Natural killer cell (primary cell): ENCODE measurements around the gene GPR63. TPM values are rescaled to one million over a fixed set of nuclear protein-coding genes. Genes with fewer than 3 reads are reported as not detected.
A peak's percentile ranks its signal among the peaks of the same experiment; 100 is the strongest.

Experiments
- ATAC-seq, 3 donors: fragments of 150-1000 bp in 2 of 3; fragments of 200-7000 bp in 1 of 3; cut with Tn5 transposase; 1 replicate in 1 of 3; 2 replicates in 2 of 3; pipeline ENCODE4 v1.10.0; 2021; ENCODE audit warnings: mild to moderate bottlenecking in 2 of 3, moderate library complexity in 2 of 3
- DNase-seq, 2 donors: peaks; one replicate each; pipeline versions ENCODE4 v3.0.0 to v3.0.0-alpha.2; 2013 to 2021; ENCODE audit warnings: mixed read lengths in 1 of 2
- H3K27ac ChIP-seq: one replicate; pipeline ENCODE4 v1.5.1; 2013; ENCODE audit warnings: mild to moderate bottlenecking, low read length
- H3K27me3 ChIP-seq: one replicate; pipeline ENCODE4 v1.6.1; 2013; ENCODE audit warnings: low read length; ENCODE audit not compliant: control insufficient read depth, insufficient read depth
- H3K36me3 ChIP-seq: one replicate; pipeline ENCODE4 v1.6.1; 2013; ENCODE audit warnings: low read length; ENCODE audit not compliant: control insufficient read depth, insufficient read depth
- H3K4me1 ChIP-seq: one replicate; pipeline ENCODE4 v1.6.1; 2013; ENCODE audit warnings: low read length; ENCODE audit not compliant: control insufficient read depth, insufficient read depth
- H3K4me3 ChIP-seq: one replicate; pipeline ENCODE4 v1.5.1; 2013; ENCODE audit warnings: low read length
- H3K9me3 ChIP-seq: one replicate; pipeline ENCODE4 v1.6.1; 2013; ENCODE audit warnings: low read length; ENCODE audit not compliant: control insufficient read depth, insufficient read depth
- H3K27ac Mint-ChIP-seq, 2 donors: one replicate each; pipeline ENCODE4 v1.8.0; 2022; ENCODE audit warnings: mild to moderate bottlenecking in 2 of 2, mixed read lengths in 2 of 2, moderate library complexity in 1 of 2
- H3K27me3 Mint-ChIP-seq, 2 donors: one replicate each; pipeline ENCODE4 v1.8.0; 2022; ENCODE audit warnings: low read depth in 2 of 2, mixed read lengths in 2 of 2
- H3K36me3 Mint-ChIP-seq: one replicate; pipeline ENCODE4 v1.8.0; 2022; ENCODE audit warnings: mixed read lengths
- H3K4me1 Mint-ChIP-seq, 2 donors: one replicate each; pipeline ENCODE4 v1.8.0; 2022; ENCODE audit warnings: mixed read lengths in 2 of 2
- H3K4me3 Mint-ChIP-seq: one replicate; pipeline ENCODE4 v1.8.0; 2022; ENCODE audit warnings: mild to moderate bottlenecking, moderate library complexity, mixed read lengths
- H3K9me3 Mint-ChIP-seq, 2 donors: one replicate each; pipeline ENCODE4 v1.8.0; 2022; ENCODE audit warnings: mixed read lengths in 2 of 2
- CTCF ChIP-seq: fragments of 200-600 bp; IDR thresholded peaks from one replicate; pipeline ENCODE4 v1.8.0; 2022; ENCODE audit warnings: antibody characterized with exemption
- WGBS: methylation state at CpG from one replicate; pipeline ENCODE4 v1.1.7; 2013; ENCODE audit warnings: missing lambda C conversion rate; ENCODE audit not compliant: insufficient coverage; 5-methylcytosine and 5-hydroxymethylcytosine counted together
- intact Hi-C: fragments of 100-400 bp; cut with micrococcal nuclease; formaldehyde crosslinking; loops from one replicate; pipeline ENCODE4 v1.14.2; 2022
- total RNA-seq, 4 donors: library from RNA; stranded (reverse); fragments of 120-200 nt in 1 of 4; gene quantifications; one replicate each; pipeline versions ENCODE4 v1.2.3 to v1.2.4, GENCODE V29; 2013 to 2022

The GPR63 gene
- total RNA-seq, 3 donors from 2014 or later (not counting 1 experiment from before 2014, with no cell fraction given): 0.07 to 0.31 (median 0.08) TPM

- TF ChIP-seq CTCF: no peak
- DNase-seq: no peak
- no peaks in the 10 kb centered on the region for H3K4me1 Mint-ChIP-seq
- H3K4me1 ChIP-seq: no peaks in the 10 kb centered on the region
- no peaks in the 10 kb centered on the region for H3K36me3 Mint-ChIP-seq
- no peaks in the 10 kb centered on the region for H3K9me3 ChIP-seq
- peaks cover 0 to 5% of the 10 kb centered on the region in 2 donors for H3K9me3 Mint-ChIP-seq
- H3K4me3 ChIP-seq: no peak overlapping the region
- peaks cover 5% of the 10 kb centered on the region for H3K27me3 ChIP-seq
- H3K27ac ChIP-seq: no peak overlapping the region
- H3K27ac Mint-ChIP-seq: no peak overlapping the region
- no peak for ATAC-seq
- intact Hi-C loops: no loop called here
- no peaks in the 10 kb centered on the region for H3K36me3 ChIP-seq
- H3K27me3 Mint-ChIP-seq: peaks cover 21 to 33% of the 10 kb centered on the region in 2 donors
- no peak overlapping the region for H3K4me3 Mint-ChIP-seq
Measured at GRCh38 chr6:96844530-96844929, 7.3 kb upstream of the GPR63 start.

GRCh38 chr6:96841345-96841744 lies 4.1 kb upstream of the GPR63 start:
- no peak for ATAC-seq
- Mint-ChIP-seq H3K9me3 (peaks cover 0 to 2% of the 10 kb centered on the region in 2 donors), H3K27me3 (peaks cover 19 to 43% of the 10 kb centered on the region in 2 donors), H3K36me3 (no peaks in the 10 kb centered on the region), H3K27ac (no peak overlapping the region), H3K4me3 (no peak overlapping the region), H3K4me1 (peaks cover 16 to 19% of the 10 kb centered on the region in 2 donors)
- WGBS: 100% methylated on average over 1 of the region's 2 CpGs
- no peaks in the 10 kb centered on the region for H3K9me3 ChIP-seq
- DNase-seq: no peak
- no peak overlapping the region for H3K27ac ChIP-seq
- peaks cover 17% of the 10 kb centered on the region for H3K27me3 ChIP-seq
- TF ChIP-seq CTCF: no peak
- intact Hi-C loops: no loop called here
- H3K36me3 ChIP-seq: no peaks in the 10 kb centered on the region
- H3K4me3 ChIP-seq: no peak overlapping the region
- peaks cover 13% of the 10 kb centered on the region for H3K4me1 ChIP-seq

GRCh38 chr6:96836631-96837080 lies 621 bp downstream of the GPR63 start:
- 1% methylated on average over 27 of the region's 27 CpGs for WGBS
- peak in 2 of 3 donors; percentile 22 to 29 for ATAC-seq
- Mint-ChIP-seq H3K27ac (peak overlapping the region in 1 of 2 donors; percentile 81), H3K27me3 (peaks cover 29 to 50% of the 10 kb centered on the region in 2 donors), H3K4me3 (peak overlapping the region; percentile 88), H3K4me1 (peaks cover 19 to 24% of the 10 kb centered on the region in 2 donors), H3K36me3 (no peaks in the 10 kb centered on the region), H3K9me3 (no peaks in the 10 kb centered on the region)
- TF ChIP-seq CTCF: no peak
- Histone ChIP-seq H3K4me3 (peak overlapping the region; percentile 65), H3K27ac (no peak overlapping the region), H3K36me3 (no peaks in the 10 kb centered on the region), H3K9me3 (no peaks in the 10 kb centered on the region), H3K27me3 (peaks cover 36% of the 10 kb centered on the region), H3K4me1 (peaks cover 13% of the 10 kb centered on the region)
- DNase-seq: peak in 1 of 2 donors; percentile 21
- intact Hi-C loops: no loop called here

- no peaks in the 10 kb centered on the region for H3K9me3 ChIP-seq
- H3K9me3 Mint-ChIP-seq: no peaks in the 10 kb centered on the region
- peaks cover 13% of the 10 kb centered on the region for H3K4me1 ChIP-seq
- intact Hi-C loops: no loop called here
- no peak overlapping the region for H3K27ac ChIP-seq
- H3K27me3 Mint-ChIP-seq: peaks cover 29 to 52% of the 10 kb centered on the region in 2 donors
- peaks cover 36% of the 10 kb centered on the region for H3K27me3 ChIP-seq
- TF ChIP-seq CTCF: no peak
- H3K36me3 Mint-ChIP-seq: no peaks in the 10 kb centered on the region
- H3K27ac Mint-ChIP-seq: no peak overlapping the region
- DNase-seq (no peak), ATAC-seq (no peak)
- H3K4me1 Mint-ChIP-seq: peaks cover 19 to 24% of the 10 kb centered on the region in 2 donors
- no peak overlapping the region for H3K4me3 ChIP-seq
- 90% methylated on average over 2 of the region's 2 CpGs for WGBS
- no peaks in the 10 kb centered on the region for H3K36me3 ChIP-seq
- no peak overlapping the region for H3K4me3 Mint-ChIP-seq
Measured at GRCh38 chr6:96834070-96834469, 3.2 kb downstream of the GPR63 start.
